ENCODE data around the gene GRIFIN. TPM values are rescaled to one million over a fixed set of nuclear protein-coding genes. Genes with fewer than 3 reads are reported as not detected.

GRIFIN gene
- total RNA-seq, 4 donors from 2014 or later: not detected

- TF ChIP-seq CTCF (IDR thresholded peaks at IDR 0.05; ENCODE audit: low read depth): no peak
Observed at GRCh38 chr7:2468227-2468626, 8.0 kb downstream of the GRIFIN start.

- no peak for TF ChIP-seq CTCF (IDR thresholded peaks at IDR 0.05; ENCODE audit: low read depth)
Observed at GRCh38 chr7:2466675-2467074, 9.5 kb downstream of the GRIFIN start.

GRCh38 chr7:2465928-2466327 lies 10.3 kb downstream of the GRIFIN start:
- TF ChIP-seq CTCF (IDR thresholded peaks at IDR 0.05; ENCODE audit: low read depth): no peak

GRCh38 chr7:2462731-2463130 lies 13.5 kb downstream of the GRIFIN start:
- no peak for TF ChIP-seq CTCF (IDR thresholded peaks at IDR 0.05; ENCODE audit: low read depth)

GRCh38 chr7:2461268-2462026 lies 14.8 kb downstream of the GRIFIN start:
- no peak for TF ChIP-seq CTCF (IDR thresholded peaks at IDR 0.05; ENCODE audit: low read depth)

GRCh38 chr7:2460641-2461040 lies 15.6 kb downstream of the GRIFIN start:
- TF ChIP-seq CTCF (IDR thresholded peaks at IDR 0.05; ENCODE audit: low read depth): no peak

- TF ChIP-seq CTCF (IDR thresholded peaks at IDR 0.05; ENCODE audit: low read depth): no peak
Observed at GRCh38 chr7:2460188-2460587, 16.0 kb downstream of the GRIFIN start.
